ENCODE measurements around the gene CRMP1. TPM values are rescaled to one million over a fixed set of nuclear protein-coding genes. Genes with fewer than 3 reads are reported as not detected.

CRMP1 gene
- total RNA-seq, 1 donor from 2014 or later, result 15.4 TPM

DNA sequence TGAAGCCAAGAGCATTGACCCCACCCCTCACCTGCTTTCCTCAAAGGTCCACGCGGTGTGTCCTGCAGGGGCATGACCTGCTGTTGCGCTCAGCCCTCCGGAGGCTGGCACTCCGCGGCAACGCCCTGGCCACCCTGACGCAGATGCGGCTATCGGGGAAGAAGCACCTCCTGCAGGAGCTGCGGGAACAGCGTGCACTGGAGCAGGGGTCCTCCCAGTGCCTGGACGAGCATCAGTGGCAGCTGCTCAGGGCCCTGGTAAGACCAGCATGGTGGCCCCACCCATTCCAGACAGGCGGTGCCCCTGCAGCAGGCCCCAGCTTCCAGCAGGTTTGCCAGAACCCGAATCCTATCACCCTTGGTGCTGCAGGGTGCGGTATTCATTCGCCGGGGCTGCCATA is 95.9 kb downstream of the CRMP1 start:
- DNase-seq (ENCODE audit: low read depth), result no peak
- H3K4me3 ChIP-seq (ENCODE audit: low read depth, low read length), result no peak overlapping the region
- TF ChIP-seq, protein P1, sequence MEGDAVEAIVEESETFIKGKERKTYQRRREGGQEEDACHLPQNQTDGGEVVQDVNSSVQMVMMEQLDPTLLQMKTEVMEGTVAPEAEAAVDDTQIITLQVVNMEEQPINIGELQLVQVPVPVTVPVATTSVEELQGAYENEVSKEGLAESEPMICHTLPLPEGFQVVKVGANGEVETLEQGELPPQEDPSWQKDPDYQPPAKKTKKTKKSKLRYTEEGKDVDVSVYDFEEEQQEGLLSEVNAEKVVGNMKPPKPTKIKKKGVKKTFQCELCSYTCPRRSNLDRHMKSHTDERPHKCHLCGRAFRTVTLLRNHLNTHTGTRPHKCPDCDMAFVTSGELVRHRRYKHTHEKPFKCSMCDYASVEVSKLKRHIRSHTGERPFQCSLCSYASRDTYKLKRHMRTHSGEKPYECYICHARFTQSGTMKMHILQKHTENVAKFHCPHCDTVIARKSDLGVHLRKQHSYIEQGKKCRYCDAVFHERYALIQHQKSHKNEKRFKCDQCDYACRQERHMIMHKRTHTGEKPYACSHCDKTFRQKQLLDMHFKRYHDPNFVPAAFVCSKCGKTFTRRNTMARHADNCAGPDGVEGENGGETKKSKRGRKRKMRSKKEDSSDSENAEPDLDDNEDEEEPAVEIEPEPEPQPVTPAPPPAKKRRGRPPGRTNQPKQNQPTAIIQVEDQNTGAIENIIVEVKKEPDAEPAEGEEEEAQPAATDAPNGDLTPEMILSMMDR (IDR thresholded peaks at IDR 0.05; ENCODE audit: insufficient read depth, low read length, poor library complexity, severe bottlenecking), result no peak
- H3K36me3 ChIP-seq (ENCODE audit: control insufficient read depth, insufficient read depth, low read length), result peaks cover 4% of the 10 kb centered on the region
- no peaks in the 10 kb centered on the region for H3K27me3 ChIP-seq (ENCODE audit: control insufficient read depth, insufficient read depth, low read length)

DNA sequence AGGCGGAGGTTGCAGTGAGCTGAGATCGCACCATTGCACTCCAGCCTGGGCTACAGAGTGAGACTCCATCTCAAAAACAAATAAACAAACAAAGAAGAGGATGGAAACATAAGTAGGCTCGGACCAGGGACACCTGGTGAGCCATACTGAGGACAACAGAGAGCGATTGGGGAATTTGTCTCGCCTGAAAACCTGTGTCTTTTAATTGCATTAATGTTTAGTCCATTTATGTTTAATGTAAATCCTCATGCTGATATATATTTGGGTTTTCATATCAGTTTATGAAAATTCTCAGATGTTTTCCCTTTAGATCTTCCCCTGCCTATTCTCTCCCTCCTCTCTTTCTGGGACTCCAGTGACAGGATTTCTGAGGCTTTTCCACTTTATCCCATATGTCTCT is 97.3 kb downstream of the CRMP1 start:
- TF ChIP-seq, protein P1 (IDR thresholded peaks at IDR 0.05; ENCODE audit: insufficient read depth, low read length, poor library complexity, severe bottlenecking), result no peak
- Histone ChIP-seq H3K27me3 (ENCODE audit: control insufficient read depth, insufficient read depth, low read length) (no peaks in the 10 kb centered on the region), H3K4me3 (ENCODE audit: low read depth, low read length) (no peak overlapping the region), H3K36me3 (ENCODE audit: control insufficient read depth, insufficient read depth, low read length) (peaks cover 6% of the 10 kb centered on the region)
- DNase-seq (ENCODE audit: low read depth), result no peak

DNA sequence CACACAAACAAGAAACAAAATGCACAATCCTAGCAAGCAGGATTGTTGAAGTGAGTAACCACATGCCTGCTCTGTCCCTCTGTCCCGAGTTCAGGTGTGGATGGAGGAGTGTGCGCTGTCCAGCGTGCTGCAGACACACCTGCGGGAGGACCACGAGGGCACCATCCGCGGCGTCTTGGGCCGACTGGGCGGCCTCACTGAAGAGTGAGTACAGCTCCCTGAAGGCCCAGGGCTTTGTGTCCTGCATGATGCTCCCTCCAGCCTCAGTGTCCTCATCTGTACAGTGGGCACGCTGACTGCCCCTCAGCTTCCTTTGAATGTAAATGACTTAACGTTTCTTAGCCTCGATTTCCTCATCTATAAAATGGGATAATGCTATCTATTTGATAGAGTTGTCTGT is 99.4 kb downstream of the CRMP1 start:
- H3K4me3 ChIP-seq (ENCODE audit: low read depth, low read length), result no peak overlapping the region
- peaks cover 6% of the 10 kb centered on the region for H3K36me3 ChIP-seq (ENCODE audit: control insufficient read depth, insufficient read depth, low read length)
- DNase-seq (ENCODE audit: low read depth), result no peak
- TF ChIP-seq, protein P1 (IDR thresholded peaks at IDR 0.05; ENCODE audit: insufficient read depth, low read length, poor library complexity, severe bottlenecking), result no peak
- H3K27me3 ChIP-seq (ENCODE audit: control insufficient read depth, insufficient read depth, low read length), result no peaks in the 10 kb centered on the region

DNA sequence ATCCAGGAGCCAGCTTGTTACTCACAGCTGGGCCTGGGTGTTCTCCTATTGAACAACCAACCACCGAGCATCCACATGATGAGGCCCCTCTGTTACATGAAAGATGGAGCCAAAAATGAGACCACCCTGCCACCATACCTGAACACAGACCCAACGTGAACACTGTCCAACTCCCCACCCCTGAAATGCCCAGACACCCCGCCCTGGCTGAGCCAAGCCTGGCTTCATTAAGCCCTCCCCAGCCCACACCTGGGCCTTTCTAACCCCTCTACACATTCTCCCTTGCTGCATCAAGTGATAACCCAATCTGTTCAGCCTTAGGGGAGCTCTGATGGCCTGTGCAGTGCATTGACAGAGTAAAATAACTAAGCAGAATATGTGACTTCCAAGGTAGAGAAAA is 101.2 kb downstream of the CRMP1 start:
- Histone ChIP-seq H3K27me3 (ENCODE audit: control insufficient read depth, insufficient read depth, low read length) (no peaks in the 10 kb centered on the region), H3K4me3 (ENCODE audit: low read depth, low read length) (no peak overlapping the region), H3K36me3 (ENCODE audit: control insufficient read depth, insufficient read depth, low read length) (peaks cover 6% of the 10 kb centered on the region)
- no peak for DNase-seq (ENCODE audit: low read depth)
- TF ChIP-seq, protein P1 (IDR thresholded peaks at IDR 0.05; ENCODE audit: insufficient read depth, low read length, poor library complexity, severe bottlenecking), result no peak

DNA sequence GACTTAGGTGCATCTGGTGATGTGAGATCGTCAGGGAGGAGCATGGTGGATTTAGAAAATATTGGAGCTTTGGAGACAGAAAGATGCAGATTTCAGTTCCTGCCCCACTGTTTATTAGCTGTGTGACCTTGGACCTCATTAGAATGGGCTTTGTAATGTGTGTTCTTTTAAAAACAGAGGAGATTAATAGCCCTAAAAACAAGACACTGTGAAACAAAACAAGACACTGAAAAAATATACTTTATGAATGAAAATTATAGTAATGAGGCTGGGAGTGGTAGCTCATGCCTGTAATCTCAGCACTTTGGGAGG is 102.4 kb downstream of the CRMP1 start:
- H3K4me3 ChIP-seq (ENCODE audit: low read depth, low read length), result no peak overlapping the region
- TF ChIP-seq, protein P1 (IDR thresholded peaks at IDR 0.05; ENCODE audit: insufficient read depth, low read length, poor library complexity, severe bottlenecking), result no peak
- H3K36me3 ChIP-seq (ENCODE audit: control insufficient read depth, insufficient read depth, low read length), result peaks cover 6% of the 10 kb centered on the region
- H3K27me3 ChIP-seq (ENCODE audit: control insufficient read depth, insufficient read depth, low read length), result no peaks in the 10 kb centered on the region
- no peak for DNase-seq (ENCODE audit: low read depth)

DNA sequence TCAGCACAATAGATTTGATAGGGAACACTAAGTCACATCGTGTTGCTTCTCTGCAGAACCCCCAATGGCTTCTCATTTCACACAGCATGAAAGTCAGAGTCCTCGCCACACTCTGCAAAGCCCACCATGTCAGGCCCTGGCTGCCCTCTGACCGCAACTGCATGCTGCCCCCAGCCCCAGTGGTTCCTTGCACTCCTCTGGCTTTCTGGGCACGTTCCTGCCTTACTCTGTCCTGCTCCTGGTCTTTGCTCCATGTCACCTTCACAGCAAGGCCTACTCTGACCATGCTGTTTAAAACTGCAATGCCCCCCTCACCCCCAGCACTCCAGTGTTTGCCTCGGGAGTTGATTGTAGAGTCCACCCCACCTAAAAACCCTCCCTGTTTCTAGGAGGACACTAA is 103.7 kb downstream of the CRMP1 start:
- peaks cover 6% of the 10 kb centered on the region for H3K36me3 ChIP-seq (ENCODE audit: control insufficient read depth, insufficient read depth, low read length)

More for the DNA sequence above, 103.7 kb downstream of the CRMP1 start:
- no peaks in the 10 kb centered on the region for H3K27me3 ChIP-seq (ENCODE audit: control insufficient read depth, insufficient read depth, low read length)
- TF ChIP-seq, protein P1 (IDR thresholded peaks at IDR 0.05; ENCODE audit: insufficient read depth, low read length, poor library complexity, severe bottlenecking), result no peak
- H3K4me3 ChIP-seq (ENCODE audit: low read depth, low read length), result no peak overlapping the region
- no peak for DNase-seq (ENCODE audit: low read depth)
